ENCODE measurements around the gene LACTBL1. TPM values are rescaled to one million over a fixed set of nuclear protein-coding genes. Genes with fewer than 3 reads are reported as not detected.

The LACTBL1 gene
- total and polyA plus RNA-seq, 4 donors, result not detected

DNA sequence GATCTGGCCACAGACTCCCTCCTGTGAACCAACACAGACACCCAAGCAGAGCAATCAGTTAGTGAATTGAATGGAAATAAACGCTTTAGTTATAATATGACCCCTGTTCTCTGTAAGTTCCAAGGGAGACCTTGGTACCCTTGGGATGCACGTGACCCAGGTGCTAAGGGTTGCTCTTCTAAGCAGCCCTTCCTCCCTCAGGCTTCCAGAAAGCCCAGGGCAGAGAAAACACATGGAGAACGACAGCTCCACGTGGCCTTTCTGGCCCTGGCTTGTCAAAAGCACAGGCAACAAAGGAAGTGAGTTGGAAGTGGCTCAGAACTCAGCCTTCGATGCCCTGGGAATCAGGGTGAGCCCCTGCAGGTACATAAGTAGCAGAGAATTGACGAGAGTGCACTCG, 57.4 kb downstream of the LACTBL1 start:
- intact Hi-C loops (cut with DNase I), result no loop called here
- Histone ChIP-seq H3K4me3 (ENCODE audit: low read length in 2 of 2) (no peak overlapping the region), H3K36me3 (ENCODE audit: control insufficient read depth in 1 of 2, insufficient read depth in 2 of 2, low read length in 1 of 2) (no peaks in the 10 kb centered on the region), H3K4me1 (ENCODE audit: control insufficient read depth in 1 of 2, insufficient read depth in 2 of 2, low read length in 2 of 2) (no peaks in the 10 kb centered on the region), H3K27me3 (ENCODE audit: control insufficient read depth in 1 of 2, insufficient read depth in 2 of 2, low read length in 1 of 2) (no peaks in the 10 kb centered on the region), H3K27ac (ENCODE audit: low read depth in 1 of 2, low read length in 2 of 2) (no peak overlapping the region), H3K9me3 (ENCODE audit: control insufficient read depth, low read length) (no peaks in the 10 kb centered on the region)
- DNase-seq (no peak), ATAC-seq (ENCODE audit: low FRiP score) (no peak)
- 76 to 80% methylated on average over 7 of the region's 7 CpGs for WGBS, 2 donors

DNA sequence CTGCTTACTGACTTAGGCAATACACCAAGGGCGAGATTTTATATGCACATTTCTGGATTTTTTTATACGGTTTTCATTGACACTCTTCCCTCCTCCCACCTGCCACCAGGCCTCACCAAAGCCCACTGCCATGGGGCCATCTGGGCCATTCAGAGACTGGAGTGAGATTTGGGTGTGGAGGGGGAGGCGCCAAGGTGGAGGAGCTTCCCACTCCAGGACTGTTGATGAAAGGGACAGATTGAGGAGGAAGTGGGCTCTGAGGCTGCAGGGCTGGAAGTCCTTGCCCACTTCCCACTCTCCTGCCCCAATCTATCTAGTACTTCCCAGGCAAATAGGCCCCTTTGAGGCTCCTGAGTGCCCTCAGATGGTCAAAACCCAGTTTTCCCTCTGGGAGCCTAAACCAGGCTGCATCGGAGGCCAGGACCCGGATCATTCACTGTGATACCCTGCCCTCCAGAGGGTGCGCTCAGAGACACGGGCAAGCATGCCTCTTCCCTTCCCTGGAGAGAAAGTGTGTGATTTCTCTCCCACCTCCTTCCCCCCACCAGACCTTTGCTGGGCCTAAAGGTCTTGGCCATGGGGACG, 57.9 kb downstream of the LACTBL1 start:
- Histone ChIP-seq H3K36me3 (ENCODE audit: control insufficient read depth in 1 of 2, insufficient read depth in 2 of 2, low read length in 1 of 2) (no peaks in the 10 kb centered on the region), H3K9me3 (ENCODE audit: control insufficient read depth, low read length) (no peaks in the 10 kb centered on the region), H3K4me3 (ENCODE audit: low read length in 2 of 2) (no peak overlapping the region), H3K27me3 (ENCODE audit: control insufficient read depth in 1 of 2, insufficient read depth in 2 of 2, low read length in 1 of 2) (no peaks in the 10 kb centered on the region), H3K4me1 (ENCODE audit: control insufficient read depth in 1 of 2, insufficient read depth in 2 of 2, low read length in 2 of 2) (no peaks in the 10 kb centered on the region), H3K27ac (ENCODE audit: low read depth in 1 of 2, low read length in 2 of 2) (no peak overlapping the region)
- DNase-seq (no peak), ATAC-seq (ENCODE audit: low FRiP score) (no peak)
- intact Hi-C loops (cut with DNase I), result no loop called here
- WGBS, 2 donors, result 91 to 95% methylated on average over 8 of the region's 8 CpGs

DNA sequence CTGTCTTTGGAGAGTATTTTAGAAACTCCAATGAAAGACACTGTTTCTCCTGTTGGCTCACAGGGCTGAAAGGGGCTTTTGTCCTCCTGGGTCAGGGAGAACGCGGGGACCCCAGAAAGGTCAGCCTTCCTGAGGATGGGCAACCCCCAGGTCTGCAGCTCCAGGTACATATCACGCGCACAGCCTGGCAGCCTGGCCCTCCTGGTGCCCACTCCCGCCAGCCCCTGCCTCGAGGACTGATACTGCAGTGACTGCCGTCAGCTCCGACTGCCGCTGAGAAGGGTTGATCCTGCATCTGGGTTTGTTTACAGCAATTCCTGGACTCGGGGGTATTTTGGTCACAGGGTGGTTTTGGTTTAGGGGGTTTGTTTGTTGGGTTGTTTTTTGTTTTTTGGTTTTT, 58.5 kb downstream of the LACTBL1 start:
- ATAC-seq (ENCODE audit: low FRiP score), result no peak

DNA sequence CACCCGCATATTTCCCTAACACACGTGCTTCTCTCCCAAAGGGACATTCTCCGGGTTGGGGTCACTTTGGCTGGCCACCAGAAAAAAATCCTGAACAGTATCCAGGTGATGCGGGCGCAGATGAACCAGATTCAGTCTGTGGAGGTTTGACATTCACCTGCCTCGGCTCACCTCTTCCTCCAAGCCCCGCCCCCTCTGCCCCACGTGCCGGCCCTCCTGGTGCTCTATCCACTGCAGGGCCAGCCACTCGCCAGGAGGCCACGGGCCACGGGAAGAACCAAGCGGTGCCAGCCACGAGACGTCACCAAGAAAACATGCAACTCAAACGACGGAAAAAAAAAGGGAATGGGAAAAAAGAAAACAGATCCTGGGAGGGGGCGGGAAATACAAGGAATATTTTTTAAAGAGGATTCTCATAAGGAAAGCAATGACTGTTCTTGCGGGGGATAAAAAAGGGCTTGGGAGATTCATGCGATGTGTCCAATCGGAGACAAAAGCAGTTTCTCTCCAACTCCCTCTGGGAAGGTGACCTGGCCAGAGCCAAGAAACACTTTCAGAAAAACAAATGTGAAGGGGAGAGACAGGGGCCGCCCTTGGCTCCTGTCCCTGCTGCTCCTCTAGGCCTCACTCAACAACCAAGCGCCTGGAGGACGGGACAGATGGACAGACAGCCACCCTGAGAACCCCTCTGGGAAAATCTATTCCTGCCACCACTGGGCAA, 59.1 kb downstream of the LACTBL1 start:
- 23 to 27% methylated on average over 24 of the region's 24 CpGs for WGBS, 2 donors
- intact Hi-C loops (cut with DNase I), result no loop called here
- DNase-seq (no peak), ATAC-seq (ENCODE audit: low FRiP score) (no peak)
- Histone ChIP-seq H3K4me3 (ENCODE audit: low read length in 2 of 2) (no peak overlapping the region), H3K36me3 (ENCODE audit: control insufficient read depth in 1 of 2, insufficient read depth in 2 of 2, low read length in 1 of 2) (no peaks in the 10 kb centered on the region), H3K9me3 (ENCODE audit: control insufficient read depth, low read length) (no peaks in the 10 kb centered on the region), H3K27ac (ENCODE audit: low read depth in 1 of 2, low read length in 2 of 2) (no peak overlapping the region), H3K4me1 (ENCODE audit: control insufficient read depth in 1 of 2, insufficient read depth in 2 of 2, low read length in 2 of 2) (no peaks in the 10 kb centered on the region), H3K27me3 (ENCODE audit: control insufficient read depth in 1 of 2, insufficient read depth in 2 of 2, low read length in 1 of 2) (no peaks in the 10 kb centered on the region)

More for the DNA sequence above, 58.5 kb downstream of the LACTBL1 start:
- no peaks in the 10 kb centered on the region for H3K4me1 ChIP-seq (ENCODE audit: control insufficient read depth in 1 of 2, insufficient read depth in 2 of 2, low read length in 2 of 2)
- intact Hi-C loops (cut with DNase I), result no loop called here
- H3K27ac ChIP-seq (ENCODE audit: low read depth in 1 of 2, low read length in 2 of 2), result no peak overlapping the region
- no peak overlapping the region for H3K4me3 ChIP-seq (ENCODE audit: low read length in 2 of 2)
- no peaks in the 10 kb centered on the region for H3K36me3 ChIP-seq (ENCODE audit: control insufficient read depth in 1 of 2, insufficient read depth in 2 of 2, low read length in 1 of 2)
- H3K27me3 ChIP-seq (ENCODE audit: control insufficient read depth in 1 of 2, insufficient read depth in 2 of 2, low read length in 1 of 2), result no peaks in the 10 kb centered on the region
- no peak for DNase-seq
- 88 to 89% methylated on average over 10 of the region's 10 CpGs for whole genome bisulfite sequencing, 2 donors
- no peaks in the 10 kb centered on the region for H3K9me3 ChIP-seq (ENCODE audit: control insufficient read depth, low read length)

DNA sequence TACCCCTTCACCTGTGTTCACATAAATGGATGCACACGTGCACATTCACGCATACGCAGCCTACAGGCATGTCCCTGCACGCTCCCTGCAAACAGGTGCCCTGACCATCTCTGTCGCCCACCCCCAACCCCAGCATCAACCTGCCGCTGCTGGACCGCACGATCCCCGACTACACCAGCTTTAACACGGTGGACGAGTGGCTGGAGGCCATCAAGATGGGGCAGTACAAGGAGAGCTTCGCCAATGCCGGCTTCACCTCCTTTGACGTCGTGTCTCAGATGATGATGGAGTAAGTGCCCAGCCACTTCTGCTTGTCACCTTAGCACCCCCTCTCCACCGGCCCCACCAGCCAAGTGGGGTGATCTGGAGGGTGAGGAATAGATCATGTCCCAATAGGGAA, 60.4 kb downstream of the LACTBL1 start:
- H3K27ac ChIP-seq (ENCODE audit: low read depth in 1 of 2, low read length in 2 of 2), result no peak overlapping the region
- H3K36me3 ChIP-seq (ENCODE audit: control insufficient read depth in 1 of 2, insufficient read depth in 2 of 2, low read length in 1 of 2), result no peaks in the 10 kb centered on the region
- intact Hi-C loops (cut with DNase I), result no loop called here
- no peaks in the 10 kb centered on the region for H3K27me3 ChIP-seq (ENCODE audit: control insufficient read depth in 1 of 2, insufficient read depth in 2 of 2, low read length in 1 of 2)
- H3K4me1 ChIP-seq (ENCODE audit: control insufficient read depth in 1 of 2, insufficient read depth in 2 of 2, low read length in 2 of 2), result no peaks in the 10 kb centered on the region
- ATAC-seq (ENCODE audit: low FRiP score) (no peak), DNase-seq (no peak)
- H3K4me3 ChIP-seq (ENCODE audit: low read length in 2 of 2), result no peak overlapping the region
- 95 to 96% methylated on average over 16 of the region's 16 CpGs for WGBS, 2 donors
- H3K9me3 ChIP-seq (ENCODE audit: control insufficient read depth, low read length), result no peaks in the 10 kb centered on the region

DNA sequence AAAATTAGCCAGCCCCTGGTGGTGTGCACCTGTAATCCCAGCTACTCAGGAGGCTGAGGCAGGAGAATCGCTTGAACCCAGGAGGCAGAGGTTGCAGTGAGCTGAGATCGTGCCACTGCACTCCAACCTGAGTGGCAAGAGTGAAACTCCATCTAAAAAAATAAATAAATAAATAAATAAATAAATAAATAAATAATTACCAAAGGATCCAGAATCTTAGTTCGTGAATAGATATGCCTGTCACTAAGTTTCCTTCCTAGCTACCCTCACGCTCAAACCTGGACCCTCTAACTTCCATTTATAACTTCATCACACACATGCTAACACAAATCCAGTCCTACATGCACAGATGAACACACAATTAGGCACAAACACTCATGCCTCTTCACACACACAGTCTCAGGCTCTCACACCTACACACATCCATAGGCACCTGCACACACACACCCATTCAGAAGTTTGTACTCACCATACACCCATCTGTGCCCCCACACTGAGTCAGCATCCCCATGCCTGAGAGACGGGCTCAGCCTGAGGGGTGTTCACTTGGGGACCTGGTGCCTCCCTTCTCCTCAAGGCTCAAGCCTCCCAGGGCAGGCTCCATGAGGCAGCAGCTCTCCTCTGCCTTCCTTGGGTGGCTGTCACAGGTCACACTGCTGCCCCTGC, 61.5 kb downstream of the LACTBL1 start:
- no peak for DNase-seq
- intact Hi-C loops (cut with DNase I), result no loop called here
- Histone ChIP-seq H3K36me3 (ENCODE audit: control insufficient read depth in 1 of 2, insufficient read depth in 2 of 2, low read length in 1 of 2) (no peaks in the 10 kb centered on the region), H3K4me3 (ENCODE audit: low read length in 2 of 2) (no peak overlapping the region), H3K27ac (ENCODE audit: low read depth in 1 of 2, low read length in 2 of 2) (no peak overlapping the region), H3K9me3 (ENCODE audit: control insufficient read depth, low read length) (no peaks in the 10 kb centered on the region), H3K4me1 (ENCODE audit: control insufficient read depth in 1 of 2, insufficient read depth in 2 of 2, low read length in 2 of 2) (no peaks in the 10 kb centered on the region), H3K27me3 (ENCODE audit: control insufficient read depth in 1 of 2, insufficient read depth in 2 of 2, low read length in 1 of 2) (no peaks in the 10 kb centered on the region)
- ATAC-seq (ENCODE audit: low FRiP score), result no peak
- 89 to 94% methylated on average over 5 of the region's 5 CpGs for WGBS, 2 donors

DNA sequence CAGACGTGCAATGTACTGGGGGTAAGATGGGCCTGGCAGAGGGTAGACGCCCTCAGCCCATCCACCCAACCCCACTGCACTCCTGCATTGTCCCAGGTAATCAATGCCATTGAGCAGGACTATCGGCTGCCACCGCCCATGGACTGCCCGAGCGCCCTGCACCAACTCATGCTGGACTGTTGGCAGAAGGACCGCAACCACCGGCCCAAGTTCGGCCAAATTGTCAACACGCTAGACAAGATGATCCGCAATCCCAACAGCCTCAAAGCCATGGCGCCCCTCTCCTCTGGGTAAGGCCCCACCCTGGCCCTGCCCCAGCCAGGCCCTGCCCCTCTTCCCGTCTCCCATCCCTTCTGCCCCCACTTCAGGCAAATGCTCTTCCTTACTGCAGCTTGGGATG, 62.4 kb downstream of the LACTBL1 start:
- Histone ChIP-seq H3K36me3 (ENCODE audit: control insufficient read depth in 1 of 2, insufficient read depth in 2 of 2, low read length in 1 of 2) (no peaks in the 10 kb centered on the region), H3K4me3 (ENCODE audit: low read length in 2 of 2) (no peak overlapping the region), H3K4me1 (ENCODE audit: control insufficient read depth in 1 of 2, insufficient read depth in 2 of 2, low read length in 2 of 2) (no peaks in the 10 kb centered on the region), H3K9me3 (ENCODE audit: control insufficient read depth, low read length) (no peaks in the 10 kb centered on the region), H3K27ac (ENCODE audit: low read depth in 1 of 2, low read length in 2 of 2) (no peak overlapping the region), H3K27me3 (ENCODE audit: control insufficient read depth in 1 of 2, insufficient read depth in 2 of 2, low read length in 1 of 2) (no peaks in the 10 kb centered on the region)
- no peak for DNase-seq
- intact Hi-C loops (cut with DNase I), result no loop called here
- WGBS, 2 donors, result 91 to 97% methylated on average over 13 of the region's 13 CpGs
- ATAC-seq (ENCODE audit: low FRiP score), result no peak

DNA sequence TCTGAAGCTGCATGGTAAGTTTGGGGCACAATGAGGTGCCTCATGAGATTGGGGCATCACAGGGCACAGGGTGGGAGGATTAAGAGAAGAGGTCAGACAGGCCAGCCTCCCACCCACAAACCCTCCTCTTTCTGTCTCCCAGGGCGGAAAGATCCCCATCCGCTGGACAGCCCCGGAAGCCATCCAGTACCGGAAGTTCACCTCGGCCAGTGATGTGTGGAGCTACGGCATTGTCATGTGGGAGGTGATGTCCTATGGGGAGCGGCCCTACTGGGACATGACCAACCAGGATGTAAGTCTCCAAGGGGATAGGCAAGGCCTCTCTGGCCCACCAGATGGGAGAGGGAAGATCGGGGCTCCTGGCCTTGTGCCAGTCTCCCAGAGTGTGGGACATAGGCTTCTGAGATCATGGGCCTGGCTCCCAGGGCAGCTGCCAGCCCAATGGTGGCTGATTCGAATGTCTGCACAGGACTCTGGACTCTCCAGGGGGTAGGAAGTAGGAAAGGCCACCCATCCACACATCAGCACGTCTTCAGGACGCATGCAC, 63.7 kb downstream of the LACTBL1 start:
- H3K27me3 ChIP-seq (ENCODE audit: control insufficient read depth in 1 of 2, insufficient read depth in 2 of 2, low read length in 1 of 2), result no peaks in the 10 kb centered on the region
- intact Hi-C loops (cut with DNase I), result no loop called here
- no peak overlapping the region for H3K4me3 ChIP-seq (ENCODE audit: low read length in 2 of 2)
- 94% methylated on average over 11 of the region's 11 CpGs for WGBS, 2 donors
- no peaks in the 10 kb centered on the region for H3K4me1 ChIP-seq (ENCODE audit: control insufficient read depth in 1 of 2, insufficient read depth in 2 of 2, low read length in 2 of 2)
- no peak for DNase-seq
- H3K27ac ChIP-seq (ENCODE audit: low read depth in 1 of 2, low read length in 2 of 2), result no peak overlapping the region
- no peaks in the 10 kb centered on the region for H3K9me3 ChIP-seq (ENCODE audit: control insufficient read depth, low read length)
- no peaks in the 10 kb centered on the region for H3K36me3 ChIP-seq (ENCODE audit: control insufficient read depth in 1 of 2, insufficient read depth in 2 of 2, low read length in 1 of 2)
- no peak for ATAC-seq (ENCODE audit: low FRiP score)

DNA sequence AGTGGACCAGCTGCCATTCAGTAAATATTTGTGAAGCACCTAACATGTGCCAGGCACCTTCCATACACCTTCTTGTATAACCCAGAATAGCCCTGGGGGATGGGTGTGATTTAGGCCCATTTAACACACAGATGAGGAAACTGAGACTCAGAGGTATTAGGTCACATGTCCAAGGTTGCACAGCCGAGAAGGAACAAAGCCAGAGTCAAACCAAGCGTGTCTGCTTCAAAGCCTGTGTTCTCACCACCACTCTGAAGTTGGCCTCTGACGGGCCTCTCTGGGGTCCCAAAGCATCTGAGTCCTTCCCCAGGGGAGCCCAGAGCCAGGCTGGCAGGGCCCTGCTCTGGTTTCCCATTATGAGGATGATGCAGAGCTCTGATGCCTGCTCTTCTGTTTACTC, 65.1 kb downstream of the LACTBL1 start:
- 94 to 96% methylated on average over 3 of the region's 3 CpGs for WGBS, 2 donors
- ATAC-seq (ENCODE audit: low FRiP score), result no peak
- Histone ChIP-seq H3K9me3 (ENCODE audit: control insufficient read depth, low read length) (no peaks in the 10 kb centered on the region), H3K4me3 (ENCODE audit: low read length in 2 of 2) (no peak overlapping the region), H3K36me3 (ENCODE audit: control insufficient read depth in 1 of 2, insufficient read depth in 2 of 2, low read length in 1 of 2) (no peaks in the 10 kb centered on the region), H3K4me1 (ENCODE audit: control insufficient read depth in 1 of 2, insufficient read depth in 2 of 2, low read length in 2 of 2) (no peaks in the 10 kb centered on the region), H3K27ac (ENCODE audit: low read depth in 1 of 2, low read length in 2 of 2) (no peak overlapping the region), H3K27me3 (ENCODE audit: control insufficient read depth in 1 of 2, insufficient read depth in 2 of 2, low read length in 1 of 2) (no peaks in the 10 kb centered on the region)
- DNase-seq, result no peak
- intact Hi-C loops (cut with DNase I), result no loop called here

All from aorta (tissue), 5 donors.